B cell (primary cell): ENCODE results near the gene BNIP5.

Experiments used
- EZH2 ChIP-seq: IDR thresholded peaks from 2 replicates; pipeline ENCODE4 v1.6.1; 2012; ENCODE audit warnings: borderline replicate concordance, low read depth, mild to moderate bottlenecking, moderate library complexity, low read length; ENCODE audit not compliant: insufficient read depth, poor library complexity, severe bottlenecking
- TF ChIP-seq, protein P1 (sequence below): fragments of 200-600 bp; IDR thresholded peaks from one replicate; pipeline ENCODE4 v1.8.0; 2022; ENCODE audit warnings: antibody characterized with exemption, mild to moderate bottlenecking

- TF ChIP-seq, protein P1, sequence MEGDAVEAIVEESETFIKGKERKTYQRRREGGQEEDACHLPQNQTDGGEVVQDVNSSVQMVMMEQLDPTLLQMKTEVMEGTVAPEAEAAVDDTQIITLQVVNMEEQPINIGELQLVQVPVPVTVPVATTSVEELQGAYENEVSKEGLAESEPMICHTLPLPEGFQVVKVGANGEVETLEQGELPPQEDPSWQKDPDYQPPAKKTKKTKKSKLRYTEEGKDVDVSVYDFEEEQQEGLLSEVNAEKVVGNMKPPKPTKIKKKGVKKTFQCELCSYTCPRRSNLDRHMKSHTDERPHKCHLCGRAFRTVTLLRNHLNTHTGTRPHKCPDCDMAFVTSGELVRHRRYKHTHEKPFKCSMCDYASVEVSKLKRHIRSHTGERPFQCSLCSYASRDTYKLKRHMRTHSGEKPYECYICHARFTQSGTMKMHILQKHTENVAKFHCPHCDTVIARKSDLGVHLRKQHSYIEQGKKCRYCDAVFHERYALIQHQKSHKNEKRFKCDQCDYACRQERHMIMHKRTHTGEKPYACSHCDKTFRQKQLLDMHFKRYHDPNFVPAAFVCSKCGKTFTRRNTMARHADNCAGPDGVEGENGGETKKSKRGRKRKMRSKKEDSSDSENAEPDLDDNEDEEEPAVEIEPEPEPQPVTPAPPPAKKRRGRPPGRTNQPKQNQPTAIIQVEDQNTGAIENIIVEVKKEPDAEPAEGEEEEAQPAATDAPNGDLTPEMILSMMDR: no peak
- no peak for TF ChIP-seq EZH2
Observed at GRCh38 chr6:36337814-36338213, 1.1 kb upstream of the BNIP5 start.
